Cortex of kidney (tissue), 1 donor: ENCODE results near the gene ZNF764.
"Not testable (repeated sequence)": the region's sequence is repeated elsewhere in the genome, so short reads cannot be mapped to it uniquely, and the experiment has no call there.

Experiments used
- DNase-seq: peaks from one replicate; lab custom pipeline; 2025; lab: John Stamatoyannopoulos, UW

ZNF764 gene

DNA sequence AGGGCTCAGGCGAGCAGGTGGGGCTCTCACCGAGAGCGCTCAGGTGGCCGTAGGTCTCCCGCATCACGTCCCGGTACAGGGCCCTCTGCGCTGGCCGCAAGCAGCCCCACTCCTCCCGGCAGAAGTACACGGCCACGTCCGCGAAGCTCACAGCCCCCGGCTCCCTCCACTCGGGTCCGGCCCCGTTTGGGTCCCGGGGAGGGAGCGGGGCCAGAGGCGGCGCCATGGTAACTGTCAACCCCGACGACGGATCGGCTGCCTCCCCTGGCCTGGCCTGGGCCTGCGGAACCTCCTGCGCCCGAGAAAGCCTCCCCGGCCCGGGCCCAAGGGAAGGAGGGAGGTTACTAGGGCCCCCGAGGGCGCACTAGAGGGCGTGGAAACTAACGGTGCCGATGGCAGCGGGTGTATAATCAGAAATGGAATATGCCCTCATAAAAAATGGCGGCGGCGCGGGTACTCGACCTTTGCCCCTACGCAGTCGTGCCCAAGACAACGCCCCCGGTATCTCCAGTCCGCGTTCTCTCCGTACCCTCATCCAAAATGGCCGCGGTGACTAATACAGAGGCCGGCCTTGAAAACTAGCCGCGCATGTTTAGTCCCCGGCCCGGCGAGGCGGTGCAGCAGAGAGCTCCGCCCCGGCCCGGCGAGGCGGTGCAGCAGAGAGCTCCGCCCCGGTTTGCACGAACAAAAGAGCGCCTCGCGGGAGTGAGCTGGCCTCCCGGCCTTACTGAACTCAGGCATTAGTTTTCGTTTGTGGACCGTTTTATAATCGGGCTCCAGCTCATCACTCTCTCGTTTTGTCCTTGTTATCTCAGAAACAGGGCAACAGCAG lies at the start of gene ZNF764:
Gene ZNF764 (minus strand): TSS at position 418 of the 832 bp plus-strand sequence. CDS start 192 bp downstream, at position 226.
- peak; percentile 90 for DNase-seq

- no peak for DNase-seq
These were observed 47.8 kb upstream of the ZNF764 start for GRCh38 chr16:30606004-30606403.

DNA sequence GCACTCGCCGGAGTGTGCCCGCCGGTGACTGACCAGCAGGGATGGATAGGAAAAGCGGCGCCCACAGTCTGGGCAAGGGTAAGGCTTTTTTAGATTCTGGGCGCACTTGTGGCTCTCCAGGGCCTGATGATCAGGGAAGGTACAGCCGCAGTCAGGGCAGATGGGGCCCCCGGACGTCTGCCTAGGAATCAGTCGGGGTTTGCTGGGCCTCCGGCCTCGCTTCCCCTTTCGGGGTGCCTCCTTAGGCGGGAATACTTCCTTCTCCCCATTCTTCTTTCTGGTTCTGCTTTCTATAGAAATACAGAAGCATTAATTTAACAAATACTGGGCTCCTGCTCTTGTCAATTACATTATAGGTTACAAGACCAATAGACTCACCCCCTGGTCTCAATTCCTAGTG lies 47.0 kb upstream of the ZNF764 start:
- DNase-seq, result no peak

DNA sequence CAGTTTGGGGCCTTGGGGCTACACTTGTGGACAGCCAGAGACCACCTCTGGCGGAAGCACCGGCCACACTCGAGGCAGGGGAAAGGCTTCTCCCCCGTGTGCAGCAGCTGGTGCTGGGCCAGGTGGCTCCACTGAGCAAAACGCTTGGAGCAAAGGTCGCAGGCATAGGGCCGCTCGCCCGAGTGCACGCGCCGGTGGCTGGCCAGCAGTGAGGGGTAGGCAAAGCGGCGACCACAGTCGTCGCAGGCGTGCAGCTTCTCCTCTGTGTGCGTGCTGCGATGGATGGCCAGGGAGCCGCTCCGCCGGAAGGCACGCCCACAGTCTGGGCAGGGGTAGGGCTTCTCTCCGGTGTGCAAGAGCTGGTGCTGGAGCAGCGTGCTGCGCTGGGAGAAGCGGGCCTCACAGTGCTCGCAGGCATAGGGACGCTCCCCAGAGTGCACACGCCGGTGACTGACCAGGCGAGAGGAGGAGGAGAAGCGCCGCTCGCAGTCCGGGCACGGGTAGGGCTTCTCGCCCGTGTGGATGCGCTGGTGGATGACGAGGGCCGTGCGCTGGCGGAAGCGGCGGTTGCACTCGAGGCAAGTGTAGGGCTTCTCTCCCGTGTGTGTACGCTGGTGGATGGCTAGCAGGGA lies 46.3 kb upstream of the ZNF764 start:
- no peak for DNase-seq

DNA sequence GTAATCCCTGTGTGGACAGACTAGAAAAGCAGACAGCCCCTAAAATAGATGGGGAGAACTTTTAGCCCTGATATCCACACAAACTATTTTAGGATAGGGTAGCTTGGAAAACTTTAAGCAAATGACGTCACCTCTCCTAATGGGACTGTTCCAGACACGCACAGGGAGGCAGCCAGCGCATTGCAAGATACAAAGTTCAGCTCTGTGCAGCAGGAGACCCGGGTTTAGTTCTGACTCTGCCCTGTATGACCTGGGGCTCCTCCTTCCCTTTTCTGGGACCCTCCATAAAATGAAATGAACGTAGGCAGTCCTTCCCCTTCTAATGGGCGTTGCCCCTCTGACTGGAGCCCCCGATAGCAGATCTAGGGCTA lies 45.8 kb upstream of the ZNF764 start:
- DNase-seq, result no peak

DNA sequence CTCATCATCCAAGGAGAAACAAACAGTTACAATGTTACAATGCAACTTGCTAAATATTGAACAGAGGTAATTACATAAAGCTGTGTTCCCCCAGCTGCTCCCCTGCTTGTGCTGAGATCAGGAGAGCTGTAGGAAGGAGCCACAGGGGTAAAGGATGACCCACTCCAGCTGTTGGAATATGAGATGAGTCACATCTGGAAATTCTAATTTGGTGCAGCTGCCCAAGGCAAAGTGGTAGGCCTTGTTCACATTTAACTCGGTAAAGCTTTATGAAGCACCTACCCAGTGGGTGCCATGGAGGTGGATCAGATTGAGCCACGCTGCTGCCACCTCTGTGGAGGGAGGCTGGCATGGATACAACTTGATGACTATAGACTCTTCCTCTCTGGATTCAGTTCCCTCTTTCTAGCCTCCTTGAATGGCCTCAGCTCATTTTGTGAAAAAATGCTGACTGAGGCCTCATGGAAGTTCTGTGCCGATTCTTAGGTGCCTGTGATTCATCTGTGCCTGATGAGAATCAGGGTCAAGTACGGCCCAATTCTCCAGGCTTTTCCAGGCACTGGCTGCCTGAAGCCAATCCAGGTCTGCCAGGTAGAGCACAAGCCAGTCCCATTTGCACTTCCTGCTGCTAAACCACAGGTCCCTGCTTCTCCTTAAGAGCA lies 44.6 kb upstream of the ZNF764 start:
- DNase-seq, result no peak

DNA sequence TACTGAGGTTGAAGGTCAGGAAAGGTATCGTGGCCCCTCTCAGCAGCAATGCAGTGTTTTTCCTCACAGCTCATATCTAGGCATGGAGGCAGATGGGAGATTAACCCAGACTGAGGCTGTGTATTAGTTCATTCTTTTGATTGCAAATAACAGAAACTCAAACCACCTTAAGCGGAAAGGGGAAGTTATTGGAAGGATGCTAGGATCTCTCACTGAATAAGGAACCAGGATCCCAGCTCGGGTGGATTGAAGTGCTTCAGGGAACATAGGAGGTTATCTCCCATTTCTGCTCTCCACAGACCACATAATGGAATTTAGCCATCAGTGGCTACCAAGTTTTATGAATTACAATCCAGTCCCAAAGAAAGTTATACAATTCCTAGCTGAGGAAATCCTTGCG lies 43.8 kb upstream of the ZNF764 start:
- DNase-seq, result no peak

DNA sequence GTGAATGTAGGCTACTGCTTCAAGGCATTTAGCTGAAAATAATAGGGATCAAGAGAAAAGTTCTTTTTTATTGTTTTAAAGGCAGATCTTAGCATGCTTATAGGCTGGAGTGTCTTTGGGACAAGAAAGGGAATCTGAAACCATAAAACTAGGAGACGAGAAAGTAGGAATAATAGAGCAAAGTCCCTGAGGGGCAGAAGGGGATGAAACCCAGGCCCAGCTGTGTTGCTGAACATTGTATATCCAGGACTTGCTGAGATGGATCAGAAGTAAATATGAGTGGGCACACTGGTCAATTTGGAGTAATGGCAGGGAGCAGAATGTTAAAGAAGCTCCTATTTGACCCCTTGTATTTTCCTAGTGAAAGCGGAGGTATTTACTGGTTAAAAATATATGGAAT lies 42.8 kb upstream of the ZNF764 start:
- DNase-seq, result no peak

- DNase-seq, result no peak
These were observed 42.0 kb upstream of the ZNF764 start for GRCh38 chr16:30600215-30600614.

GRCh38 chr16:30592871-30593270 lies 34.7 kb upstream of the ZNF764 start:
- DNase-seq, result no peak

DNA sequence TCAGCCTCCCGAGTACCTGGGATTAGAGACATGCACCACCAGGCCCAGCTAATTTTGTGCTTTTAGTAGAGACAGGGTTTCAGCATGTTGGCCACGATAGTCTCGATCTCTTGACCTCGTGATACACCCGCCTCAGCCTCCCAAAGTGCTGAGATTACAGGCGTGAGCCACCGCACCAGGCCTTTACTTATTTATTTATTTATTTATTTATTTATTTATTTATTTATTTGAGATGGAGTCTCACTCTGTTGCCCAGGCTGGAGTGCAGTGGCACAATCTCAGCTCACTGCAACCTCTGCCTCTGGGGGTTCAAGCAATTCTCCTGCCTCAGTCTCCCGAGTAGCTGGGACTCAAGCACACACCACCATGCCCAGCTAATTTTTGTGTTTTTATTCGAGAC lies 32.7 kb upstream of the ZNF764 start:
- not testable (repeated sequence) for DNase-seq

GRCh38 chr16:30589582-30589981 lies 31.4 kb upstream of the ZNF764 start:
- not testable (repeated sequence) for DNase-seq

- no peak for DNase-seq
These were observed 30.5 kb upstream of the ZNF764 start for GRCh38 chr16:30588651-30589050.

DNA sequence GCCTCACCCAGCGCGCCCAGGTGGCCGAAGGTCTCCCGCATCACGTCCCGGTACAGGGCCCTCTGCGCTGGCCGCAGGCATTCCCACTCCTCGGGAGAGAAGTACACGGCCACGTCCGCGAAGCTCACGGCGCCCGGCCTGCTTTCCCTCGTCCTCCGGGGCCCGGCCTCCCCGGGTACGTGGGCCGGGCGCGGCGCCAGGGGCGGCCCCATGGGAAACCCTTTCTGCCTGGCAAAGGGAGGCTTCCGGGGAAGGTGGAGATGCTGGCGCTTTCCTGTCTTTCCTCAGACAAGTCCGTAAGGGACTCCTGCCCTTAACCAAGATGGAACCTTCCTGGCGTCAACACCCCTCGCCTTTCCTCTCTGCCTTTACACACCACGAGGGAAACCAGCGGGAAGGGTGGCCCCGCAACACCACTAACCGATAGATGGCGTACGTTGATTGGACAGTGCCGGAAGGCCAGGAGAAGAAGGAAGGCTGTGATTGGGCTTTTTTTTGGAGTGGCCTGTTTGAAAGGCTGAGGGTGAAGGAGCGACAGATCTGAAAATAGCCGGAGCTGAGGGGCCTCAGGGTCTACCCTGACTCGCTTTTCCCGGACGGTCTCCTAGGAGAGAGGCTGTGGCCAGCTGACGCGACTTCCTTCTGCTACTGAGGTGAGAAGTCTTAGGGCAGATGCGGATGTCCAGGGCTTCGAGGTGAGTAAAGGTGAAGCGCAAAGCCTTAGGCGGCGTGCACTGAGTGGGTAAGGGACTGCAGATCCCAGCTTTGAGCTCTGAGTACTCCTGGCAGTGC lies 27.4 kb upstream of the ZNF764 start, which contains the start of gene ZNF785:
Gene ZNF785 (minus strand): TSS at position 298 of the 792 bp plus-strand sequence. CDS start 86 bp downstream, at position 212.
- no peak for DNase-seq

DNA sequence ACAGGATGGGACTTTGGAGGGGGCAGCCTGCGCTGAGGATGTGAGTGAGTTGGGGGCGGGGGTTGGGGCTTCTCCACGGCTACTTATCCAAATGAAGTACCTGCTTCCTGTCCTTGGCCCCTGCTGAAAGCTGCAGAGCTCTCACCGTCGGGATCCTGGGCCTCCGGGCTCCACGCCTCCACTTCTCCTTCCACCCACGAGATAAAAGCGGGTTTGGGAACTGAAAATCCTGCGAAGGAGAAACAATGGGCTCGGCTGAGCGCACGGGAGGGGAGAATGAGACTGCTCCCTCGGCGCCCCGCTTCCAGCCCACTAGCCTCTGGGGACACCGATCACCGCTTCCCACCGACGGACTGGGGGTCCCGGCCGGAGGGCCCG lies 26.8 kb upstream of the ZNF764 start:
- no peak for DNase-seq

DNA sequence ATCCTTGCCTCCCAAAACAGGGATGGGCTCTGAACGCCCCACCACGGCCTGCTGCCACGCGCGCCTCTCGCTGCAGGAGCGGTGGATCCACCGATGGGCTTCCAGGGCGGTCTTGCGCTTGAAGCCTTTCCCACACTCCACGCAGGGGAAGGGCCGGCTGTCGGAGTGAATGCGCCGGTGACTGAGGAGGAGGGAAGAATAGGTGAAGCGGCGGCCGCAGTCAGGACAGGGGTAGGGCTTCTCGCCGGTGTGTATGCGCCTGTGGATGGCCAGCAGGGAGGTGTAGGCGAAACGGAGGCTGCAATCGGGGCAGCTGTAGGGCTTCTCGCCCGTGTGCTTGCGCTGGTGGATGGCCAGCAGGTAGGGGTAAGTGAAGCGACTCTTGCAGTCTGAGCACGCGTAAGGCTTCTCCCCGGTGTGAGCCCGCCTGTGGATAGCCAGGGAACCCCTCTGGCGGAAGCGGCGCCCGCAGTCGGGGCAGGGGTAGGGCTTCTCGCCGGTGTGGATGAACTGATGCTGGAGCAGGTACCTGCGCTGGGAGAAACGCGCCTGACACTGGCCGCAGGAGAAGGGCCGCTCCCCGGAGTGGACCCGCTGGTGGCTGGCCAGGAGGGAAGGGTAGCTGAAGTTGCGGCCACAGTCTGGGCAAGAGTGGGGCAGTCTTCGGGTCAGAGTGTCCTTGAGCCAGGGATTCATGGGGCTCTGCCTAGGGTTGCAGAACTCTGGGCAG lies 24.6 kb upstream of the ZNF764 start:
- DNase-seq, result no peak

DNA sequence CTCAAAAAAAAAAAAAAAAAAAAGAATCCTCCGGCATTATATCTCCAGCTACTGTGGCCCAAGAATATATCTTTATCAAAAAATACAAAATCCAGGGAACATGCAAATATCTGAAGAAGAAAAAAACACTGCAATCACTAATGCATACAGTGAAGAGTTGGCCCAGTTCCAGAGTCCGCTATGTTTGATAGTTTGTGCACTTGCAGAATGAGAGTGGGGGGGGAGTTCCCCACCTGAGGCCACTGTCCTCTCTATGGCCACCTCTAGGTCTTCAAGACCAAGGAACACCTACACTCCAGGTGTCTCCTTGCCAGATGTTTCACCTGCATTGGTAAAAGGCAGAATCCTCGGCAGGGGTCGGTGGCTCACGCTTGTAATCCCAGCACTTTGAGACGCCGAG lies 23.3 kb upstream of the ZNF764 start:
- DNase-seq, result no peak

DNA sequence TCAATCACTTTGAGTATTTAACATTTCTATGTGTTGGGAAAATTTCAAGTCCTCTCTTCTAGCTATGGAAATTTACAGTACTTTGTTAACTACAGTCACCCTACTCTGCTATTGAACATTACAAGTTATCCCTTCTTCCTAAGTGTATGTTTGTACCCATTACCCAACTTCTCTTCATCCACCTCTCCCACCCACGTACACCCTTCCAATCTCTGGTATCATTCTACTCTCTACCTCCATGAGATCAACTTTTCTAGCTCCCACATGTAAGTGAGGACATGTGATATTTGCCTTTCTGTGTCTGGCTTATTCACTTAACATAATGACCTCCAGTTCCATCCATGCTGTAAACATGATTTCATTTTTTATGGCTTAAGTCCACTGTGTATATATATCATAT lies 16.5 kb upstream of the ZNF764 start:
- DNase-seq, result no peak

DNA sequence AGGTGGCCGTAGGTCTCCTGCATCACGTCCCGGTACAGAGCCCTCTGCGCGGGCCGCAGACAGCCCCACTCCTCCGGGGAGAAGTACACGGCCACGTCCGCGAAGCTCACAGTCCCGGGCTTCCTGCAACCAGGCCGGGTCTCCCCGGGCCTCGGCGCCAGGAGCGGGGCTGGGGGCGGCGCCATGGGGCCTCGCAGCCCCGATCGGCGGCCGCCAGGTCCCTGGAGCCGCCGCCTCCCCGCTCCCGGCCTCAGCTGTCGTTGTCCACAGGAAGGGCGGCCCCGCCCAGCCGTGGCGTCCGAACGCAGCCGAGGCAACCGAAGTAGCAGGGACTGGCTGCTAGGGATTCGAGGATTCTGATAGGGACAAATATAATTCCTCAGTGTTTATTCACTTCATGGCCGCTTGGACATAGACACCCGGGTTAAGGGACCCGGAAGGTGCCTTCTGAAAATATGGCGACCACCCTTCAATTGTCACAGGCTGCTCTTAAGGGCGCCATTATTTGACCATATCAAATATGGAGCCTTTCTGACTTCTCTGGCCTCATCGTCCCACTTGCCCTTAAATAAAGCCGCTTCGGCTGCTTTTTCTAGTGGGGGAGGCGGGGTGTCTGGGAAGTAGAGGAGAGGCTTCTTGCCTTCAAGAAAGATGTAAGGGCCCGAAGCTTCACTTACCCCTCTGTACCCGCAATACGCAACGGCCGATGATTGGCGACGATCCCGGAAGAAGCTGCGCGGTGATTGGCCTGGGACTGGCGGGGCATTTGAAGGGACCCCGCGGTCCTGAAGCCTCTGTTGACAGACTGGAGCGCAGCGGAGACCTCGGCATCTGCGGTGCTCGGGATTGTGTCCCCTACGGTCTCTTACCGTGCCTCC lies 13.5 kb upstream of the ZNF764 start, which contains the start of gene ZNF688:
Gene ZNF688 (minus strand): TSS at position 270 of the 878 bp plus-strand sequence. CDS start 85 bp downstream, at position 185.
- no peak for DNase-seq
